ENCODE results near the gene TBC1D21. TPM values are rescaled to one million over a fixed set of nuclear protein-coding genes. Genes with fewer than 3 reads are reported as not detected.

TBC1D21 gene
- total and polyA plus RNA-seq, 2 of the 8 experiments (the other 6 are each of a cell fraction or from before 2014, with no cell fraction given), result not detected

- TF ChIP-seq SP4 (IDR thresholded peaks at IDR 0.05; ENCODE audit: low read length), result no peak
Measured at GRCh38 chr15:73919706-73920105, 46.3 kb downstream of the TBC1D21 start (continued).

All from H1 (cell line).